Thoracic aorta (tissue), 2 donors: Measurements from ENCODE around the gene CHKB. TPM values are rescaled to one million over a fixed set of nuclear protein-coding genes. Genes with fewer than 3 reads are reported as not detected.
"Not testable (repeated sequence)": the region's sequence is repeated elsewhere in the genome, so short reads cannot be mapped to it uniquely, and the experiment has no call there.

Source experiments
- ATAC-seq: fragments of 150-250 bp; one replicate; pipeline ENCODE4 v1.8.0; 2017; ENCODE audit warnings: low read depth; ENCODE audit not compliant: insufficient number of reproducible peaks, low FRiP score
- DNase-seq: peaks from one replicate; pipeline ENCODE4 v3.0.0-alpha.2; 2020; ENCODE audit warnings: low spot score
- H3K27ac ChIP-seq, 2 donors: fragments of 200-600 bp; sonication (generic); 1 replicate in 1 of 2; 2 replicates in 1 of 2; pipeline ENCODE4 v1.5.1; 2016; ENCODE audit warnings: mild to moderate bottlenecking in 2 of 2, moderate library complexity in 2 of 2
- H3K27me3 ChIP-seq: fragments of 200-600 bp; sonication (generic); replicated peaks from 2 replicates; pipeline ENCODE4 v1.6.0; 2016; ENCODE audit warnings: mild to moderate bottlenecking; ENCODE audit not compliant: insufficient read depth
- H3K36me3 ChIP-seq: fragments of 200-600 bp; sonication (generic); one replicate; pipeline ENCODE4 v1.5.1; 2016
- H3K4me1 ChIP-seq, 2 donors: fragments of 200-600 bp; sonication (generic); 1 replicate in 1 of 2; 2 replicates in 1 of 2; pipeline versions ENCODE4 v1.5.1 to v1.6.0; 2016; ENCODE audit warnings: low read depth in 2 of 2, mild to moderate bottlenecking in 1 of 2; ENCODE audit not compliant: control insufficient read depth in 1 of 2
- H3K4me3 ChIP-seq: fragments of 200-600 bp; sonication (generic); 2 replicates; pipeline ENCODE4 v1.5.1; 2016; ENCODE audit warnings: mild to moderate bottlenecking
- H3K9me3 ChIP-seq: fragments of 200-600 bp; sonication (generic); 2 replicates; pipeline ENCODE4 v1.5.1; 2016
- total RNA-seq, 2 donors: library from RNA; depleted of rRNA; stranded (reverse); fragments of >200 nt; gene quantifications; one replicate each; pipeline versions ENCODE4 v1.1.0 to v1.2.3, GENCODE V29; 2016
- TF ChIP-seq, protein P1 (sequence below): fragments of 200-600 bp; sonication (generic); IDR thresholded peaks from one replicate; pipeline ENCODE4 v1.5.1; 2019; ENCODE audit warnings: antibody characterized with exemption

CHKB gene
- total RNA-seq, 2 donors from 2014 or later = 52.6 to 78.7 TPM

DNA sequence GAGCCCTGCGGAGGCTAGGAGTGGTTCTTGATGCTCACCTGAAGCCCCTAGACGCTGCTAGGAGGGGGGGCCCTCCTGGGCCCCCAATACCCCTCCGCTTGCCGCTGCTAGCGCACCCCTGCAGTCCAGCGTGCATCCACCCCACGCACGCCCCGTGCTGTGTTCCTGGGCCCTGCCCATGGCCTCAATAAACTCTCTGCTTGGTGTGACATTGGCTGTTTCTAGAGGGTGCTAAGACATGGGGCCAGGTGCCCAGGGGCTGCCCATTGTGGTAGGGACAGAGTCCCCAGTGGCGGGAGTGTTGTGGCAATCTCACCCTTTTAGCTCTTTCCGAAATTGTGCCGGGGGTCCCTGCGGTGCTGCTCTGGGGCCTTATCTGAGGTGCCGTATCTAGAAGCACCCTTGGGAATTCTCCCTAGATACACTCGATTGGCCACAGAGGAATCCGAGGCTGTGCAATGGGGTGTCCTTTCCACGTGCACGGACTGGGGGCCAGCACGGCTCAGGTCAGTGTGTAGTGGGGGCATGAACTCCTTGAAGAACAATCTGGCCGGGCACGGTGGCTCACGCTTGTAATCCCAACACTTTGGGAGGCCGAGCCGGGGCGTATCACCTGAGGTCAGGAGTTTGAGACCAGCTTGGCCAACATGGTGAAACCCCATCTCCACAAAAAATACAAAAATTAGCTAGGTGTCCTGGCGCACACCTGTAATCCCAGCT lies 28.9 kb upstream of the CHKB start:
- Histone ChIP-seq H3K4me1 (no peaks in the 10 kb centered on the region), H3K27me3 (peaks cover 4% of the 10 kb centered on the region), H3K36me3 (no peaks in the 10 kb centered on the region), H3K27ac (no peak overlapping the region), H3K4me3 (no peak overlapping the region), H3K9me3 (no peaks in the 10 kb centered on the region)
- no peak for ATAC-seq
- DNase-seq = no peak
- TF ChIP-seq, protein P1, sequence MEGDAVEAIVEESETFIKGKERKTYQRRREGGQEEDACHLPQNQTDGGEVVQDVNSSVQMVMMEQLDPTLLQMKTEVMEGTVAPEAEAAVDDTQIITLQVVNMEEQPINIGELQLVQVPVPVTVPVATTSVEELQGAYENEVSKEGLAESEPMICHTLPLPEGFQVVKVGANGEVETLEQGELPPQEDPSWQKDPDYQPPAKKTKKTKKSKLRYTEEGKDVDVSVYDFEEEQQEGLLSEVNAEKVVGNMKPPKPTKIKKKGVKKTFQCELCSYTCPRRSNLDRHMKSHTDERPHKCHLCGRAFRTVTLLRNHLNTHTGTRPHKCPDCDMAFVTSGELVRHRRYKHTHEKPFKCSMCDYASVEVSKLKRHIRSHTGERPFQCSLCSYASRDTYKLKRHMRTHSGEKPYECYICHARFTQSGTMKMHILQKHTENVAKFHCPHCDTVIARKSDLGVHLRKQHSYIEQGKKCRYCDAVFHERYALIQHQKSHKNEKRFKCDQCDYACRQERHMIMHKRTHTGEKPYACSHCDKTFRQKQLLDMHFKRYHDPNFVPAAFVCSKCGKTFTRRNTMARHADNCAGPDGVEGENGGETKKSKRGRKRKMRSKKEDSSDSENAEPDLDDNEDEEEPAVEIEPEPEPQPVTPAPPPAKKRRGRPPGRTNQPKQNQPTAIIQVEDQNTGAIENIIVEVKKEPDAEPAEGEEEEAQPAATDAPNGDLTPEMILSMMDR = no peak

DNA sequence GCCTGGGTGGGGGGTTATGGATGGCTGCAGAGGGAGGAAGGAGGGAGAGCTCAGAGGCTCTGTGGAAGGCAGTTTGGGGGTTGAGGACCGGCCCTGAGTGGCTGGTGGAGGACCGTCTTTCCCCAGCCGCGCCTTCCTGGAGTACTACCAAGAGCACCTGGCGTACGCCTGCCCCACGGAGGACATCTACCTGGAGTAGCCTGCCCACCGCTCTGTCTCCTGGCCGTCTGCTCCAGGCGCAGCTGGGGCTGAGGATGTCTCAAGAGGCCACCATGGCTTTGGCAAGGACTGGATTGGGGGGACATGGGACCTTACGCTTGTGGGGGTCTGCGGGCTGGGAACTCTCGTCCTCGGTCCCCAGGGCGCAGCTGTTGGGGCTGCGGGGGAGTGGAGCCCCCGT lies 27.9 kb upstream of the CHKB start:
- no peaks in the 10 kb centered on the region for H3K9me3 ChIP-seq
- TF ChIP-seq, protein P1 = no peak
- no peak overlapping the region for H3K4me3 ChIP-seq
- no peaks in the 10 kb centered on the region for H3K36me3 ChIP-seq
- H3K27me3 ChIP-seq = peaks cover 4% of the 10 kb centered on the region
- ATAC-seq = no peak
- no peaks in the 10 kb centered on the region for H3K4me1 ChIP-seq
- DNase-seq = no peak
- H3K27ac ChIP-seq = no peak overlapping the region

DNA sequence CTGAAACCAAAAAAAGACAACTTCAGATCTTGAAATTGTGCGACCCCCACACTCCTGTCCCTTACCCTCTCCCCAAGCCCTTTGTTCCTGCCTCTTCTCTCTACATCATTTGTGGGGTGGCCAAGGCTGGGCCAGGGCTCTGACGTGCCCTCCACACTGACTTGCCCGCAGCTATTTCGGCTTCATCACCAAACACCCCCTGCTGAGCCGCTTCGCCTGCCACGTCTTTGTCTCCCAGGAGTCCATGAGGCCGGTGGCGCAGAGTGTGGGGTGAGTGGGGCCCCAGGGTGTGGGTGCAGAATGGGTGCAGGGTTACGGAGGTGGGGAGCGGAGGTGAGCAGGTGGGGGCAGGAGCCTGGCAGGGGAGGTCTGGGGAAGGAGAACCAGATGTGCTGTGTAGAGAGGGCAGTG lies 27.4 kb upstream of the CHKB start:
- Histone ChIP-seq H3K4me3 (no peak overlapping the region), H3K27me3 (peaks cover 4% of the 10 kb centered on the region), H3K36me3 (no peaks in the 10 kb centered on the region), H3K27ac (no peak overlapping the region), H3K4me1 (no peaks in the 10 kb centered on the region), H3K9me3 (no peaks in the 10 kb centered on the region)
- no peak for ATAC-seq
- TF ChIP-seq, protein P1 = no peak
- no peak for DNase-seq

DNA sequence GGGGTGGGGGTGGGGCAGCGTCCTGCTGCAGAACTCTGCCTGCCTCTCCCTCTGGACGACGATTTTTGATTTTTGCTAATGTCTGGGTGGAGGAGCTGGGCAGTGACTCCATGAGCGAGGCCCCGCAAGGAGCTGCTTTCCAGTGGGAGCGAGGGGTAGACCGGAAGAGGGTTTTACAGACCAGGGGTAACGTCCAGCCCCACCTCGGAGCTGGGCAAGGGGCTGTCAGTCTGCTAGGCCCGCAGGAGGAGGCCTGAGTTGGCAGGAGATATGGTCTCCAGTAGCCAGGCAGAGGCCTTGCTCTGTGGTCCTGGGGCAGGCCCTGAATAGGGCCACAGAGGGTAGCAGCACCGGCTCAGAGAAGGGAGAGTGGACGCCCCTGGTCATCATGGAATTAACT lies 26.9 kb upstream of the CHKB start:
- ATAC-seq (no peak), DNase-seq (no peak)
- Histone ChIP-seq H3K4me1 (no peaks in the 10 kb centered on the region), H3K27ac (no peak overlapping the region), H3K27me3 (peaks cover 4% of the 10 kb centered on the region), H3K4me3 (no peak overlapping the region), H3K36me3 (no peaks in the 10 kb centered on the region), H3K9me3 (no peaks in the 10 kb centered on the region)
- TF ChIP-seq, protein P1 = no peak

DNA sequence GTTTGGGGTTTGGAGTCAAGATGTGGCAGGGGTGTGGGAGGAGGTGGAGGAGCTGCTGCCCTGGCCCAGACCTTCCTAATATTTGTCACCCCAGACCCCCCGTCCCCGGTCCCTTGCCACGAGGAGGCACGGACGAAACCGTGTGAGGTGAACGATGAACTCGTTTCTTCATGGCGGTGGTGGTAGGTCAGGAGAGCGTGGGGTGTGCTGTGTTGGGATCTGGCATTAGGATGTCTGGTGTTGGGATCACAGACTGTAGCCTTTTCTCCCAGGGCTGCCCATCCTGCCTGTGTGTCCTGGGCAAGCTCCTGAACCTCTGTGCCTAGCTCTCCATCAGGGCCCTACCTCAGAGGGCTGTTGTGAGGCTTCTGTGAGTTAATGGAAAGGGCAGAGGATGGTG lies 26.3 kb upstream of the CHKB start:
- TF ChIP-seq, protein P1 = no peak

DNA sequence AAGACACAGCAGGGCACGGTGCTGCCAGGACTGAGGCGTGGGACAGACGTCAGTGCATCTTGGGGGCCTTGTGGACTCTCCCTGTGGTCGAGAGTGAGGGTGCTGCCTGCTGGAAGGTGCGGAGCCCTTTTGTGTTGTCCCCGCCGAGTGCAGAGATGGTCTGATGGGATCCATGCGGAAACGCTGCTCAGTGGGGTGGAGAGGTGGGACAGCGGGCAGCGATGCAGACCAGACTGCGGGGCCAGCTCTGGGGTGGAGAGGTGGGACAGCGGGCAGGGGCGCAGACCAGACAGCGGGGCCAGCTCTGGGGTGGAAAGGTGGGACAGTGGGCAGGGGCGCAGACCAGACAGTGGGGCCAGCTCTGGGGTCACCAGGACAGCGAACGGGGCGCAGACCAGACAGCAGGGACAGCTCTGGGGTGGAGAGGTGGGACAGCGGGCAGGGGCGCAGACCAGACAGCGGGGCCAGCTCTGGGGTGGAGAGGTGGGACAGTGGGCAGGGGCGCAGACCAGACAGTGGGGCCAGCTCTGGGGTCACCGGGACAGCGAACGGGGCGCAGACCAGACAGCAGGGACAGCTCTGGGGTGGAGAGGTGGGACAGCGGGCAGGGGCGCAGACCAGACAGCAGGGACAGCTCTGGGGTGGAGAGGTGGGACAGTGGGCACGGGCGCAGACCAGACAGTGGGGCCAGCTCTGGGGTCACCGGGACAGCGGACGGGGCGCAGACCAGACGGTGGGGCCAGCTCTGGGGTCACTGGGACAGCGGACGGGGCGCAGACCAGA lies 25.6 kb upstream of the CHKB start:
- ATAC-seq, H3K27ac ChIP-seq, H3K4me1 ChIP-seq, DNase-seq, H3K27me3 ChIP-seq, H3K36me3 ChIP-seq, H3K4me3 ChIP-seq, H3K9me3 ChIP-seq: not testable (repeated sequence)

More for the DNA sequence above, 26.3 kb upstream of the CHKB start:
- Histone ChIP-seq H3K36me3 (no peaks in the 10 kb centered on the region), H3K9me3 (no peaks in the 10 kb centered on the region), H3K4me1 (no peaks in the 10 kb centered on the region), H3K27ac (no peak overlapping the region), H3K4me3 (no peak overlapping the region), H3K27me3 (peaks cover 4% of the 10 kb centered on the region)
- no peak for ATAC-seq
- no peak for DNase-seq
